Body of pancreas (tissue), 4 donors: ENCODE data around the gene L3HYPDH.

Experiments
- POLR2A ChIP-seq, 3 donors: fragments of 450-650 bp; IDR thresholded peaks; one replicate each; pipeline ENCODE4 v1.6.1; 2016; ENCODE audit warnings: antibody characterized with exemption in 3 of 3, mild to moderate bottlenecking in 2 of 3
- TF ChIP-seq, protein P1 (sequence below), 7 experiments: fragments of 450-650 bp in 4 of 7; fragments of 200-600 bp in 3 of 7; sonication (generic) in 3 of 7; IDR thresholded peaks; one replicate each; pipeline ENCODE4 v1.5.1; 2016 to 2019; ENCODE audit warnings: antibody characterized with exemption in 7 of 7

DNA sequence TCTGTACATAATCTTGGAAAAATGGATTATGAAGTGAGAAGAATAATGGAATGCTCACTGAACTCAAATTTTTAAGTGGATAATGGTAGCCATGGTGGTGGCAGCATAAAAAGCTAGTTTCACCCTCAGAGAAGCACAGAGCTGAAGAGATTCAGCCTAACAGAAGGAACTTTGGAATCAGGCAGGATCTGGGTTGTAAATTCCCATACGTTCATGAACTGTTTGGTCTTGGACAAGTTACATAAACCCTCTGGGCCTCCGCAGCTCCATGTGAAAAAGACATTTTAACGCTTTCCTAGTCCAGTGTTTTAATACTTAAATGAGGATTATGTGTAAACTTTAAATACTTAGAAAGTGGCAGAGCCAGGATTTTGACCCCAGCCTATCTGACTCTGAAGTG lies 26.8 kb upstream of the L3HYPDH start:
- TF ChIP-seq, protein P1, sequence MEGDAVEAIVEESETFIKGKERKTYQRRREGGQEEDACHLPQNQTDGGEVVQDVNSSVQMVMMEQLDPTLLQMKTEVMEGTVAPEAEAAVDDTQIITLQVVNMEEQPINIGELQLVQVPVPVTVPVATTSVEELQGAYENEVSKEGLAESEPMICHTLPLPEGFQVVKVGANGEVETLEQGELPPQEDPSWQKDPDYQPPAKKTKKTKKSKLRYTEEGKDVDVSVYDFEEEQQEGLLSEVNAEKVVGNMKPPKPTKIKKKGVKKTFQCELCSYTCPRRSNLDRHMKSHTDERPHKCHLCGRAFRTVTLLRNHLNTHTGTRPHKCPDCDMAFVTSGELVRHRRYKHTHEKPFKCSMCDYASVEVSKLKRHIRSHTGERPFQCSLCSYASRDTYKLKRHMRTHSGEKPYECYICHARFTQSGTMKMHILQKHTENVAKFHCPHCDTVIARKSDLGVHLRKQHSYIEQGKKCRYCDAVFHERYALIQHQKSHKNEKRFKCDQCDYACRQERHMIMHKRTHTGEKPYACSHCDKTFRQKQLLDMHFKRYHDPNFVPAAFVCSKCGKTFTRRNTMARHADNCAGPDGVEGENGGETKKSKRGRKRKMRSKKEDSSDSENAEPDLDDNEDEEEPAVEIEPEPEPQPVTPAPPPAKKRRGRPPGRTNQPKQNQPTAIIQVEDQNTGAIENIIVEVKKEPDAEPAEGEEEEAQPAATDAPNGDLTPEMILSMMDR (IDR thresholded peaks at IDR 0.05) = no peak
- no peak for TF ChIP-seq POLR2A (IDR thresholded peaks at IDR 0.05)
